Hypothalamus (tissue), 51 donors: ENCODE data around the gene SLC9A4.

ENCODE experiments used
- DNase-seq, 51 donors: peaks; one replicate each; lab custom pipeline; 2025; lab: John Stamatoyannopoulos, UW

SLC9A4 gene

DNA sequence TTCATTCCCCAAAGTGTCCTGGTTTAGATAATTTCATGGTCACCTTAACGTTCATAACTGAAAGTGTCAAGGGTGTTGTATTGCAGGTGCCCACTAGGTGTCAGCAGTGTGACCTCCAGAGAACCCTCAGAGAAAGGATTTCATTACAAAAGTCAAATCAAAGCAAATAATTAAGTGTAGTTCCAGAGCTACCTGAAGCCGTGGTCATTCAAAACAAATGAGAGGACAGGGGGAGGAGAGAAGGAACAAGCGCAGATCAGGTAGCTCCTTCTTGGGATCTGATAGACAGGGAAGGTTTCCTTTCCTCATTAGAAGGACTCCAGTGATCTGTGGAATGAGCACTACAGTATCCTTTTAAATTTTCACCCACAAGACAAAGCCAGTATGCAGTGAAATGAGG lies at the start of gene SLC9A4:
SLC9A4 (plus strand) TSS at position 207 of the 400 bp plus-strand sequence. CDS start 534 bp downstream, outside the sequence.
- DNase-seq: peak in 13 of 51 donors; percentile 1 to 34 (median 9)

GRCh38 chr2:102423368-102423767 lies 49.7 kb upstream of the SLC9A4 start:
- no peak for DNase-seq

DNA sequence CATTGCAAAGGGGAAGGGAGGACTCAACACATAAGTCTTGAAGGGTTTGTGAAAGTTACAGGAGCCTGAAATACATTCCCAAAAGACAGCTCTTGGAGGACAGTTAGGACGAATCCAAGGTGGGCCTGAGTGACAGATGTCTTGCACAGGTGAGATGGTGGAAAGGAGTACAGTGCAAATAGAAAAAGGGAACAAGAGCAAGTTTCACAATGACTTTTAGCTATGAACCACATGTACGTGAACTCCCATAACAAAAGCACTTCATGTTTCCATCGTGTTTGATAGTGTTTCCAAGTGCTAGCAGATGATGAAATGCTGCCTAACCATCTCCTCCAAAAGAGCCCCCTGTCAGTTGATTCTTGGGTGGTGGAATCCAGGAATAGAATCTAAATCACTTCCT lies 48.3 kb upstream of the SLC9A4 start:
- DNase-seq: no peak

GRCh38 chr2:102425441-102426132 lies 47.4 kb upstream of the SLC9A4 start:
- no peak for DNase-seq

DNA sequence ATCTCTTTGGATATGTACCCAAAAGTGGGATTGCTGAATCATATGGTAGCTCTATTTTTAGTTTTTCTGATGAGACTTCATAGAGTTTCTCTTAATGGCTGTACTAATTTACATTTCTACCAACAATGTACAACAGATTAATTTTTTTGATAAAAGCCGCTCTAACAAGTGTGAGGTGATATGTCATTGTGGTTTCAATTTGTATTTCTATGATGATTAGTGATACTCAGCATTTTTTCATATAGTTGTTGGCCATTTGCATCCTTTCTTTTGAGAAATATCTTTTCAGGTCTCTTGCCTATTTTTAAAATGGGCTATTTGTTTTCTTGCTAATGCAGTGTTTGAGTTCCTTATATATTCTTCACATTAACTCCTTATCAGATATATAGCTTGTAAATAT lies 45.8 kb upstream of the SLC9A4 start:
- no peak for DNase-seq

- DNase-seq: no peak
Observed at GRCh38 chr2:102428573-102428972, 44.5 kb upstream of the SLC9A4 start.

DNA sequence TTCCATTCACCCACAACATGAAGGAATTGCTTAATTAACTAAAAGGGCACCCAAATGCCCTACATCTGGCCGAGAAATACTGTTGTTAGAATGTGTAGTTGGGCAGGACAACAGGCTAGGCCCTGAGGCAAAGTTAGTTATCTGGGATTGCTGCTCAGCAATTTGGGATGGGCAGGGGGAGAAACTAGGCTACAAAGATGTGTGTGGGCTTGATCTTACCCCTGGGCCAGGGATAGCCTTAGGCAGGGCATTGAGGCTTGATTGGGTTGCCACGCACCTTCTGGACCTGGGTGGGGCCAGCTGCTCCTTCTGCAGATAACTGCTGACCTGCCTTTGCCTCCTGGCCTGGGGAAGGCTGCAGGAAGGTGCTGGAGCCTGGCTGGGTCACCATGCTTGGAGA lies 40.6 kb upstream of the SLC9A4 start:
- DNase-seq: no peak

GRCh38 chr2:102433973-102434654 lies 38.9 kb upstream of the SLC9A4 start:
- no peak for DNase-seq

DNA sequence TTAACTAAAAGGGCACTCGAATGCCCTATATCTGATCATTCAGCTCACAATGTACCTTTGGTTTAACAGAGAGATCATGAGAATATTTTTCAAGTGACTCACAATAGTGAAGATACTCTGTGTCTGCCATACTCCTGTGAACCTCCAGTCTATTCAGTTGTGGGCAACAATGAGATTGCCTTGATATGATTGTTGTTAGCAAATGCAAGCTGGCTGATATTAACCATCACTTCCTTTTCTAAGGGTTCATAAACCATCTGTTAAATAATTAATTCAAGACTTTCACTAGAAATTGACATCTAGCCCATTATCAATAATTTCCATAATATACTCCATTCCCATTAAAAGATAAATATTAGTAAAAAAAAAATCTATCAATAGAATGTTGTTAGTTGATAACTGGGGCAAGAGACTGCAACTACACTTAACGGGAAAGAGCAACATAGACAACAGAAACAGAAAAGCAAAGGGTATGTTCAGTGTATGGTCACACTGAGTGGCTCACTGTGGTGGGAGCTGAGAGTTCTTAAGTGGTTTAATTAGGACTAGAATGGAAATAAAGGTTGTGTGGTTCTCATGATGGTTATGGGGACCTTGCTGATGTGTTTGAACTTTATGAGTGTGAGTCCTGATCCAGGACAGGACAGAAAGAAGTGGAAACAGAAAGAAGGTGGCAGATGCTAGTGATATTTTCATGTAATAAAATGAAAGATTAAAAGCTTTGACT lies 38.2 kb upstream of the SLC9A4 start:
- no peak for DNase-seq

DNA sequence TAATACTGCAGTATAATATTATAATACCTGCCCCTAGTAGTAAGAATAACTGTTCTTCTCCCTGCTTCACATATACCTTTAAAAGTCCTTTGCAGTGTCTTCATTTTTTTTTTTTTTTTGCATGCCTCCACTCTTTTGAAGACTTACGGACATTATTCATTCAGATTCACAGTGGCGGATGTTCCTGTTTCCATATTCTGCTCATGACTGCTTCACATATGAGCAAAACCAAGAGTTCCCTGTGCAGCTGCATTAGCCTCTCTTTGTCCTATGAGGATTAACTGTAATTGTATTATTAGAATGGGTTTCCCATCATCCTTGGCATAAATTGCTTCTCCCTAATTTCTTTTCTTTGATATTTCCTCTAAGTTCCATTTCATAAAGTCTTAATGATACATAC lies 37.3 kb upstream of the SLC9A4 start:
- DNase-seq: no peak

DNA sequence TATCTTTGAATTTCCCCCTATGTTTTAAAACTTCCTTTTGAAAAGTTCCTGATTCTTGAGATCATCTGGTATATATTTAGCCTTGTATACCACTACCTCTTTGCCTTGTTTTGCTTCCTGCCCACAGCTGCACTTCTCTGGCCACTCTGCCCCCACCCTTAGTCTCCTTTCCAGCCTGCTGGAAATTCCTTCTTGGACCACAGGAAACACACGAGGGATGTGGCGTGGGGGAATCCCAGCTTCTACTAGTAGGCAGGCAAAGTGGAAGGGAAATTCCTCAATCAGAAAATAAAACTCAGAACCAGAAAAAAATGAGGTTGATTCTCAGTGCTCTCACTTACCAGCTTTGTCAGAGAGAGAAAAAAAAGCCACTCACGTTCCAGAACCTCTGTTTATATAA lies 36.7 kb upstream of the SLC9A4 start:
- DNase-seq: no peak

DNA sequence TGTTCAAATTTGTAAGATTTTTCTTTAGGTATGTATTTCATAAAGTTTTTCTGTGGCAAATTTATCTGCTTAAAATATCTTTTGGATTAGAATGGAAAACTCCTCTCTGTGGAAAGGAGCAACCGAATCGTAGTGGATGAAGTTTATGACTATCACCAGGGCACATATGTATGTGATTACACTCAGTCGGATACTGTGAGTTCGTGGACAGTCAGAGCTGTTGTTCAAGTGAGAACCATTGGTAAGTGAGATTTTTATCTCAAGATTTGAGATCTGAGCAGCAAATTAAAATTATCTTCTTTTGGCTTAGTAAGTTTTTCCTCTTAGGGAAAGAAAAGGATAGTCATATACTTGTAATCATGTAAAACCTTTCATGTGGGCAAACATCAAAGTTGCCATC lies 35.9 kb upstream of the SLC9A4 start:
- DNase-seq: no peak

DNA sequence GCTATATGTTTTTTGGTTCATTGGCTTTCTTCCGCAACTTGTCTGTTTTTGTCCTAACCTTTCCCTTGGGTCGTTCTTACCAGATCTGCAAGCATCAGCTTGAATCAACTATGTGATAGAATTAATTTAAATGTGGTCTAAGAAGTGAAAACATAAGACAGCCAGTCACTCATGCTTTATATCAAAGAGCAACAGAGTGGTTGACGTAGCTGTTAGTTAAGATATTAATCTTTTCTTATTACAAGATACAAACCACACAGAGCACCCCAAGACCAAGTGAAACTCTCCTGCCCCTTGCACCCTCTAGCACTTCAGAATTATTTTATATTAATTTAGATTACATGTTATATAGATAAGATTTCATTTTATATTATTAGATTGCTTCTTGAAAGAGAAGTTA lies 34.9 kb upstream of the SLC9A4 start:
- no peak for DNase-seq

DNA sequence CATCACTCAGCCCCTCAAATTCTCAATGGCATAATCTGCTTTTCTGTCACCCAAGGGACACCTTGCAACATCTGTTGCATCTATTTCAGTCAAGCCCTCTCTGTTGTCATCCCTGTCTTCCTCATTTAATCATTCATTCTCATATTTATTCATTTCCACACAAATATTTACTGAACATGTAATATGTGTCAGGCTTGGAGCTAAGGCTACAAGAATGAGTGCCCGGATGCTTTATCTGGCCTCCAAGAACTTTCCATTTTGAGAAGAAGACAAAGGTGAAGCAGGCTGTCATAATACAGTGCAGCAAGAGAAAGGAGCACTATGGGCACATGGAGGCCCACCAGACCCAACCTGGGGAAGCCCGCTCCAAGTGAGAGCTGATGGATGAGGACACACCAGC lies 34.4 kb upstream of the SLC9A4 start:
- no peak for DNase-seq

- DNase-seq: no peak
Observed at GRCh38 chr2:102439065-102439695, 33.8 kb upstream of the SLC9A4 start.

DNA sequence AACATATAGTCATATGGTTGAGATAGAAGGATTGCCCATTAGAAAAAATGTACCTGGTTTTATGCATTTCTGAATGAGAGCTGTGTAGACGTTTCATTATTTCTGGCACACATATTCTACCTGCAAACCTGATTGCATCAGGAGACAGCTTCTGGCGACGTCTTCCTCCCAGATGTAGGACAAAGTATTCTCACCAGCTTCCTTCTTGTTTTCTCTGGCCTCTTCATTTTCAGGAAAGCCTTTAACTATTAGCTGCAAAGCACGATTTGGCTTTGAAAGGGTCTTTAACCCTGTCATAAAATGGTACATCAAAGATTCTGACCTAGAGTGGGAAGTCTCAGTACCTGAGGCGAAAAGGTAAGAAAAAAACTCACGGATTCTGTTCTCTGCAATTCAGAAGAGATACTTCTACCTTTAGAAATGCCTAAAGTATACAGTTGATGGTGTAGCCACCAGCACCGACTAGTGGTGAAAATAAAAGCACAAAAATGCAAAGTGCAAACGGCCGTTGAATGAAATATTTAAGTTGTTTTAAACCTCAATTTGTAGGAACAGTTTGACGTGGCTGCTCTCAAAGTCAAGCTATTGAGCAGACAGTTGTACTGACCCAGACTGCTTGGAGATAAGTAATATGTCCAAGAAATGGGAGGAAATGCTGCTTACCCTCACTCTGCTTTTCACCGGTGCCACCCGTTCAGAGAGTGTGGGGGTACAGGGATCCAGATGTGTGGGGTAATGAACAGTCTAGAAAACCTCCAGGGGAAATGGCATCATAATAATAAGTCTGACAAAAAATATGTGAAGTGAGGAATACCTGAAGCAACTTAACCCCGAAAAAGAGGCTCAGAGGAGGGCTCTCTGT lies 29.8 kb upstream of the SLC9A4 start:
- peak in 4 of 51 donors; percentile 4 to 16 (median 4) for DNase-seq

DNA sequence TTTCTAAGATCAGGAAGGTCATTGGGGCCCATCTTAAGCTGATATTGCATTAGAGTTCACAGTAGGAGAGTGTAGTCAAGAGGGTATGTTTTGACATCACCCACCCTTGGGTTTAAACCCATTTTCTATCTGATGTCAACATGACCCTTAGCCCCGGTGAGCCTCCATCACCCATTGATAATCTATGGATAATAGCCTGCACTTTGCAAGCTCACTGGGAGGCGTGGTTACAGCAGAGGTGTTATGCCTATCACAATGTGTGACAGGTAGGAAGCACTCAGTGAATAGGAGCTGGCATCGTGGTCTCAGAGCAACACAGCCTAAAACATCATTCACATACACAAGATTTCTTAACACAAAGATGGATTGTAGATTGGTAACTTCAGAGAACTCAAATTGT lies 28.8 kb upstream of the SLC9A4 start:
- no peak for DNase-seq

GRCh38 chr2:102446936-102447335 lies 26.1 kb upstream of the SLC9A4 start:
- no peak for DNase-seq

DNA sequence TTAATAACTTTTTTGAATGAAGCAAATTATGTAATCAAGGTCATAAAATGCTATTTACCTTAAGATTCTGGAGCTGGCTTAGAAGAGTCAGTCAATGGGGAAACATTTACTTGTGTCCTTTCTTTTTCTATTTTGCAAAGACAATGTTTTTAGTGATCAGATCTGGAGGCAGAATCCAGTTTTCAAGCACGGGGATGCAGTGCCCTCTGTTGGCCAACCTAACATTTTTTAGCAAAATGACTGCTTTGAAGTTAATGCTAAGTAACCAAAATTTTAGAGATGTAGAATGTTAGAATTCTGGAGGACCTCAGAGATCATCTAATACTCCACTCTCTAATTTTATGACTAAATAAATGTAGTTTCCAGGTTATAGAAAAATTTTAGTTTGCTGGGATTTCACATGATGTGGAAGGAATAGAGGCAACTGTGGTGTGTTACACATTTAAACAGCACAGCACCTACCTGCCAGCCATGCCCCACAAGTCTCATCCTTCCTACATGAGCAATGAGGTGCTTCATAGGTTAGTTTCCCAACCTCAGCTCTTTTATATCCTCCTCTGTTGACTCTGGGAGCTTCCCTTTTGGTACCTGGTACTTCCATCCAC lies 23.6 kb upstream of the SLC9A4 start:
- DNase-seq: peak in 17 of 51 donors; percentile 0 to 59 (median 12)

DNA sequence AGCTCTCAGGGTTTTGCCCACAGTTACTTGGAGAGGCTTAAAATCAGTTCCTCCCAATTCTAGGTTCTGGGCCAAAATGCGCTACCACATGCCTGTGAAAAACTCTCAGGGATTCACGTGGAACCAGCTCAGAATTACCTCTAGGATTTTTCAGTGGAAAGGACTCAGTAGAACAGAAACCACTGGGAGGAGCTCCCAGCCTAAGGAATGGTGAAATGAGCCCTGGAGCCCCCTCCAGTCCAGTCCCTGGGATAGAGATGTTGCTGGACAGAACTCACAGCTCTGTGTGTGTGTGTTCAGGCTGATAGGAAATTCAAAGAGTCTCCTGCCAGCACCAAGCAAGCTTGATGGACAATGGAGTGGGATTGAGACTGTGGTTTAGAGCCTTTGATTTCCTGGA lies 21.1 kb upstream of the SLC9A4 start:
- DNase-seq: no peak
